Epithelial cell of proximal tubule (primary cell): ENCODE results near the gene RXRA. TPM values are rescaled to one million over a fixed set of nuclear protein-coding genes. Genes with fewer than 3 reads are reported as not detected.

Experiments used
- DNase-seq: peaks from one replicate; pipeline ENCODE4 v3.0.0-alpha.2; 2011; ENCODE audit warnings: low read depth
- H3K4me3 ChIP-seq: 2 replicates; pipeline ENCODE4 v1.5.1; 2011; ENCODE audit warnings: low read depth, mild to moderate bottlenecking, low read length
- total RNA-seq: library from RNA; depleted of rRNA; stranded (reverse); fragments of >200 nt; gene quantifications from 2 replicates; pipeline ENCODE4 v1.2.3, GENCODE V29; 2015
- TF ChIP-seq, protein P1 (sequence below): conservative IDR thresholded peaks from 2 replicates; pipeline ENCODE4 v1.5.1; 2012; ENCODE audit warnings: low read depth, mild to moderate bottlenecking, low read length

Gene RXRA
- total RNA-seq, 1 donor from 2014 or later, result 8.4 TPM

DNA sequence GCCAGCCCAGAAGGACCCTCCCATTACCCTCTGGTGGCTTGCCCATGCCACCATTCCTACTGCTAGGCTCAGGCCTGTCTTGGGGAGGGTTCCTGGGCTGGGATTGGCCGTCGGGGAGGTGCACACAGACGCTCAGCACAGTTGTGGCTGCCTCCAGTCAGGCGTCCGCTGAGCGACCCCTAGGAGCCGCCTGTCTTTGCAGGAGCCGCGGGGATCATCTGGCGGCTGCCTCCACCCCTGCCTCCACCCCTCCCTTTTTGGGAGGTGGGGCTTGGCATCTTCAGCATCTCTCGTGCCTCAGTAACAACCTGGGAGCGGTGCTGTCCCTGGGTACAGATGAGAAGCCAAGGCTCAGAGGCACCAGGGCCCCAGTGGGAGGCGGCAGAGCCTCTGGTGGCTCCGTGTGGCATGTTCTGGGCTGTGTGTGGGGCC lies 39.6 kb downstream of the RXRA start:
- TF ChIP-seq, protein P1, sequence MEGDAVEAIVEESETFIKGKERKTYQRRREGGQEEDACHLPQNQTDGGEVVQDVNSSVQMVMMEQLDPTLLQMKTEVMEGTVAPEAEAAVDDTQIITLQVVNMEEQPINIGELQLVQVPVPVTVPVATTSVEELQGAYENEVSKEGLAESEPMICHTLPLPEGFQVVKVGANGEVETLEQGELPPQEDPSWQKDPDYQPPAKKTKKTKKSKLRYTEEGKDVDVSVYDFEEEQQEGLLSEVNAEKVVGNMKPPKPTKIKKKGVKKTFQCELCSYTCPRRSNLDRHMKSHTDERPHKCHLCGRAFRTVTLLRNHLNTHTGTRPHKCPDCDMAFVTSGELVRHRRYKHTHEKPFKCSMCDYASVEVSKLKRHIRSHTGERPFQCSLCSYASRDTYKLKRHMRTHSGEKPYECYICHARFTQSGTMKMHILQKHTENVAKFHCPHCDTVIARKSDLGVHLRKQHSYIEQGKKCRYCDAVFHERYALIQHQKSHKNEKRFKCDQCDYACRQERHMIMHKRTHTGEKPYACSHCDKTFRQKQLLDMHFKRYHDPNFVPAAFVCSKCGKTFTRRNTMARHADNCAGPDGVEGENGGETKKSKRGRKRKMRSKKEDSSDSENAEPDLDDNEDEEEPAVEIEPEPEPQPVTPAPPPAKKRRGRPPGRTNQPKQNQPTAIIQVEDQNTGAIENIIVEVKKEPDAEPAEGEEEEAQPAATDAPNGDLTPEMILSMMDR, result peak; percentile 13
- DNase-seq, result no peak
- H3K4me3 ChIP-seq, result no peak overlapping the region

DNA sequence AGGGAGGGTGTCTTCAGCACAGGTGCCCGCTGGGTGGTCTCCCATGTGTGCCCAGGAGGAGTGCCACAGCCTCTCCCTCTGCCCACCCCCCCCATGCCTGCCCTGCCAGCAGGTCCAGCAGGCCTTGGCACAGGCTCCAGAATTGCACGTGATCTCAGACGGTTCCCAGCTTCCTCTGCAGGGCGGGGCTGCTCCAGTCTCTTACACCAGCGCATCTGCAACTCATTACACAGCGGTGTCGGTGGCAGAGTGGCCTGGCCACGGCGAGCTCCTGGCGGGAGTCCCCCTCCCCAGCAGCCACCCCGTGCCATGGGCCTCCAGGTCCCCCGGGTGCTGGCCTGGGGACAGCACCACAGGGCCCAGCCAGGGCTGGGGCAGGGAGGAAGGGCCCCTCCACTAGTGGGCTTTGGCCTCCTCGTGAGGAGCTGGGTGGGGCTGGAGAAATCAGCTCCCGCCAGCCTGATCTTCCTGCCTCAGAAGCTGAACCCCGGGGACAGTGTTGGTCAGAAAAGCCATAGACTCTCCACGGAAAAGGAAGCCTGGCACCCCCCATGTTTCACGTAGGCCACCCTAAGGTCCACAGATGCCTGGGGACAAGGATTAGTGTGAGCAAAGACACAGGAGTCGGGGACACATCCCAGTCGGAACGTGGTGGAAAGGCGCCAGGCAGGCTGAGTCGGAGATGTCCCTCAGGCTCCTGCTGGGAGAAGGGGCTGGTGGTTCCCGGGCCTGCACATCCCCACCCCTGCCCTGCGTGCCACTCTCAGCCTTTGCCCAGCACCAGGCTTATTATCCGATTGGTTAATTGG lies 40.2 kb downstream of the RXRA start:
- TF ChIP-seq, protein P1, result no peak
- DNase-seq, result peak; percentile 36
- H3K4me3 ChIP-seq, result peak overlapping the region; percentile 8

DNA sequence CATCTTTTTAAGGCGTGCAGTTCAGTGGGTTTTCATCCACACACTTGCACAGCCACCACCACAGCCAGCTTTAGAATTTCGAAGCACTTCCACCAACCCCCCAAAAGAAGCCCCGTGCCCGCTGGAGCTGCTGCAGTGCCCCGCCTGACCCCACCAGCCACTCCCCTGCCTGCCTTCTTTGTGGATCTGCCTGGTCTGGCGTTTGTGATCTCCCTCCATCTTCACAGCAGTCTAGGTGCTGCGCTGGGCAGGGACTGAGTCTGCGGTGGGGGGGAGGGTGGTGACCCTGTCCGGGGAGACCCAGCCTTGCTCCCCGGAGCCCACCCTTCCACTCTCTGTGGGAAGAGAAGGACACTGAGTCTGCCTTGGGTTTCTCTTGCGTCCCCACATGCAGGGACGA lies 40.8 kb downstream of the RXRA start:
- H3K4me3 ChIP-seq, result no peak overlapping the region
- DNase-seq, result no peak
- TF ChIP-seq, protein P1, result no peak

DNA sequence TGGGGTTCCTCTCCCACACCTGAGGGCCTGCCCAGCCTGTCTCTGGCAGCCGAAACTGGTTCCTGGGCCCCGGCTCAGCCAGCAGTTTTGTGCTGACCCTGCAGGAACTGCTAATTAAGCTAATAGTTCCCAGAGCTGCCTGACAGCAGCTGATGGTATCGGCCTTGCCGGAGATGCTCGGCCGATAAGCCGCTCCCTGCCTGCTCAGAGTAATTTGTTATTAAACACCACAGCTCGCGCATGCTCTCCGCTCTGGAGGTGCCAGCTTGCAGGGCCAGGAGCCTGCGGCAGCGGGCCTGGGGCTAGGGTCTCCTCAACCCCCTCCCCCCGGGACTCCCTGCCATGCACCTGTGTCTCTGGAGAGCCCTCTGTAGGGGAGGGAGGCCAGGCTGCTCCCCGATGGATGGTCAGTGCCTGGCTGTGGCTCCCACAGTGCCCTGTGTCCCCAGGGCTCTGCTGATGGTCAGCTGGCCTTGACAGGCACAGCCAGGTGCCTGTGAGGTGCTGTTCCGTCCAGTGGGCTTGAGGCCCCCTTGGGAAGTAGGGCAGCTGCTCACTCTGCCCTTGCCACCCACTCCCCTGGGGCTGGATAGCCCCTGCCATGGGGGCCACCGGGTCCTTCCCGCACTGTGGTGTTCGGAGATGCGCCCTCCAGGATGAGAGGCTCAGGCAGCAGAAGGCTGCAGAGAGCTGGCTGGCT lies 41.7 kb downstream of the RXRA start:
- no peak overlapping the region for H3K4me3 ChIP-seq
- DNase-seq, result no peak
- TF ChIP-seq, protein P1, result no peak

DNA sequence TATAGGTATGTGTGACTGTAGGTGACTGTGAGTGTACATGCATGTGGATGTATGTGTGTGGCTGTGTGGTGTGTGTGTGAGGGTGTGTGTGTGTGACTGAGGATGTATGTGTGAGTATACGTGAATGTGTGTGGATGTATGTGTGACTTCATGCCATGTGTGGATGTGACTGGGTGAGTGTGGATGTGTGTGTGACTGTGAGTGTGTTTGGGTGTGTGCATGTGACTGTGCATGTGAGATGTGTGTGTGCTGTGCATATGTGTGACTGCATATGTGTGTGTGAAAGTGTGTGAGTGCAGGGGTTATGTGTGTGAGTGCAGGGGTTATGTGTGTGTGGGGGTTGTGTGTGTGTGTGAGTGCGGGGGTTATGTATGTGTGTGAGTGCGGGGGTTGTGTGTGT lies 42.3 kb downstream of the RXRA start:
- DNase-seq, result no peak
- TF ChIP-seq, protein P1, result no peak
- H3K4me3 ChIP-seq, result no peak overlapping the region

DNA sequence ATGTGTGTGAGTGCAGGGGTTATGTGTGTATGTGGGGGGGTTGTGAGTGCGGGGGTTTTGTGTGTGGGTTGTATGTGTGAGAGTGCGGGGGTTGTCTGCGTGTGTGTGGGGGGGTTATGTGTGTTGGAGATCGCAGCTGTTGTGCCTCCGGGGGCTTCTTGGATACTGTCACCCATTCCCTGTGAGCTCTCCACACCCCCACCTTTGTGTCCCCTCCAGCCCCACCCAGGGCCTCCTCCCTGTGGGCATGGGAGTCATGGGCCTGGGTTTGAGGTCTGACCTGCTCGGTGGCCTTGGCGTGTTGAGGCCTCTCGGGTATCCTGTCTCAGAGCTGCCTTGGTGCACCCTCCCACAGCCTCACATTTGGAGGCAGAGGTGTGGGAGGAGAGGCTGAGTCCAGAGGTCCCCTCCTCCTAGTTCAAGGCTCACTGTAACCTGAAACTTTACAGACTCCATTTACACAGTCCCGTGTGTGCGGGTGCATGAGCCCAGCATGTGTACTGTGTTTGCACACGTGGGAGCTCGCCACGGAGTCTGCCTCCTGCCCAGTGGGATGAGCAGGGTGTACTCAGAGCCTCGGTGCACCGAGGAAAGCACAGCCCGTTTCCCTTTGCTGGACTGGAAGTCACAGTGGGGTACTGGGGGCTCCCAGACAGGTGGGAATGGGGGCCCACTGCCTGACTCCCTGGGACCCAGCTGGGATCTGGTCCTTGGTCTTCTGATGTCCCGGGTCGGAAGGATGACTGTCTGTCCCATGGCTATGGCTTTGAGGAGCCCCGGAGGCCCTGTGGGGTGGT lies 43.4 kb downstream of the RXRA start:
- H3K4me3 ChIP-seq, result no peak overlapping the region
- DNase-seq, result no peak
- TF ChIP-seq, protein P1, result no peak
